Erythroblast (primary cell): ENCODE measurements around the gene COL5A1.

ENCODE experiments used
- GATA1 ChIP-seq: IDR thresholded peaks from 2 replicates; pipeline ENCODE4 v1.6.1; 2011; ENCODE audit warnings: low read depth, mild to moderate bottlenecking, control low read depth, low read length, moderate library complexity
- POLR2A ChIP-seq: IDR thresholded peaks from 2 replicates; pipeline ENCODE4 v1.6.1; 2011; ENCODE audit warnings: mild to moderate bottlenecking, low read length

GRCh38 chr9:134880484-134881312, 239.1 kb downstream of the COL5A1 start, which contains the start of gene FCN2:
- TF ChIP-seq POLR2A (no peak), GATA1 (no peak)
